HCT116 (cell line): Measurements from ENCODE around the gene LRRC3. TPM values are rescaled to one million over a fixed set of nuclear protein-coding genes. Genes with fewer than 3 reads are reported as not detected.

Experiments
- ATAC-seq: fragments of 200-7000 bp; cut with Tn5 transposase; 2 replicates; pipeline ENCODE4 v1.9.1; 2020; ENCODE audit warnings: mild to moderate bottlenecking, moderate library complexity
- BruUV-seq: library from RNA; stranded (reverse); fragments of 400-500 nt; replicated peaks from 2 replicates; lab custom pipeline; 2021; lab: Mats Ljungman, UMichigan
- CTCF ChIA-PET: fragments of 300-600 bp; sonication (Branson Sonifier 250); formaldehyde crosslinking; loops from one replicate; lab custom pipeline; 2021; ENCODE audit warnings: antibody characterized with exemption; lab: Charles Lee
- POLR2A ChIA-PET: fragments of 300-600, 350-600 bp; sonication (Branson Sonifier 250); formaldehyde crosslinking; loops from one replicate; lab custom pipeline; 2021; ENCODE audit warnings: antibody characterized with exemption; lab: Charles Lee
- RAD21 ChIA-PET, 2 experiments: fragments of 300-600 bp; sonication (Branson Sonifier 250); formaldehyde crosslinking; loops; one replicate each; lab custom pipeline; 2023; ENCODE audit warnings: low total read pairs in 2 of 2; ENCODE audit not compliant: uncharacterized antibody in 2 of 2, unreplicated experiment in 2 of 2, low non-redundant PET in 1 of 2; lab: Charles Lee
- DNase-seq: peaks from one replicate; pipeline ENCODE4 v3.0.0-alpha.2; 2010; ENCODE audit warnings: low read depth, low spot score
- H2AFZ ChIP-seq: fragments of 200-600 bp; shearing (Covaris generic), sonication (generic); 2 replicates; pipeline ENCODE4 v1.6.1; 2017; ENCODE audit warnings: low read depth, mixed run types, mixed read lengths, antibody characterized with exemption, low read length; ENCODE audit not compliant: poor library complexity, severe bottlenecking
- H3K27ac ChIP-seq: 2 replicates; pipeline ENCODE4 v1.5.1; 2012; ENCODE audit warnings: low read depth, low read length
- H3K27me3 ChIP-seq: fragments of 200-600 bp; sonication (generic); 2 replicates; pipeline ENCODE4 v1.6.1; 2016; ENCODE audit warnings: mixed run types, low read length, mixed read lengths; ENCODE audit not compliant: insufficient read depth
- H3K36me3 ChIP-seq, 2 experiments: fragments of 200-500 bp in 1 of 2; fragments of 200-600 bp in 1 of 2; sonication (Bioruptor generic) in 1 of 2; sonication (generic) in 1 of 2; 2 replicates each; pipeline versions ENCODE4 v1.5.1 to v1.6.1; 2014 to 2016; ENCODE audit warnings: low read length in 2 of 2, inconsistent platforms in 1 of 2, mixed read lengths in 1 of 2, mixed run types in 1 of 2; ENCODE audit not compliant: insufficient read depth in 2 of 2, control insufficient read depth in 1 of 2
- H3K4me1 ChIP-seq, 2 experiments: fragments of 200-600 bp in 1 of 2; sonication (generic) in 1 of 2; 2 replicates each; pipeline versions ENCODE4 v1.5.1 to v1.6.1; 2012 to 2017; ENCODE audit warnings: low read length in 2 of 2, inconsistent platforms in 1 of 2, mild to moderate bottlenecking in 1 of 2, mixed read lengths in 1 of 2, mixed run types in 1 of 2, moderate library complexity in 1 of 2; ENCODE audit not compliant: insufficient read depth in 2 of 2, control insufficient read depth in 1 of 2
- H3K4me2 ChIP-seq: fragments of 200-600 bp; sonication (generic); 2 replicates; pipeline ENCODE4 v1.6.1; 2017; ENCODE audit warnings: mixed run types, low read length, mixed read lengths
- H3K4me3 ChIP-seq, 2 experiments: fragments of 200-600 bp in 1 of 2; sonication (generic) in 1 of 2; replicated peaks in 1 of 2; 2 replicates each; pipeline ENCODE4 v1.5.1; 2011 to 2016; ENCODE audit warnings: low read length in 2 of 2, control low read depth in 1 of 2, low read depth in 1 of 2, mild to moderate bottlenecking in 1 of 2, mixed read lengths in 1 of 2, mixed run types in 1 of 2
- H3K79me2 ChIP-seq: fragments of 200-600 bp; sonication (generic); 2 replicates; pipeline ENCODE4 v1.6.1; 2017; ENCODE audit warnings: mild to moderate bottlenecking, mixed run types, low read length, moderate library complexity, mixed read lengths; ENCODE audit not compliant: insufficient read depth
- H3K9ac ChIP-seq: fragments of 200-600 bp; sonication (generic); 2 replicates; pipeline ENCODE4 v1.6.1; 2016; ENCODE audit warnings: low read length, mixed read lengths
- H3K9me2 ChIP-seq: fragments of 200-600 bp; sonication (generic), shearing (Covaris generic); 2 replicates; pipeline ENCODE4 v1.6.1; 2017; ENCODE audit warnings: mixed run types, mild to moderate bottlenecking, moderate library complexity; ENCODE audit not compliant: insufficient read depth
- H3K9me3 ChIP-seq, 2 experiments: fragments of 200-500 bp in 1 of 2; fragments of 200-600 bp in 1 of 2; sonication (Bioruptor generic) in 1 of 2; sonication (generic) in 1 of 2; 2 replicates each; pipeline ENCODE4 v1.6.1; 2014 to 2017; ENCODE audit warnings: low read length in 2 of 2, mixed read lengths in 2 of 2, inconsistent platforms in 1 of 2, low read depth in 1 of 2, mild to moderate bottlenecking in 1 of 2, mixed run types in 1 of 2, moderate library complexity in 1 of 2; ENCODE audit not compliant: control insufficient read depth in 1 of 2, insufficient read depth in 1 of 2
- H4K20me1 ChIP-seq: fragments of 200-600 bp; sonication (generic), shearing (Covaris generic); 2 replicates; pipeline ENCODE4 v1.6.1; 2017; ENCODE audit warnings: mixed run types, mild to moderate bottlenecking, moderate library complexity; ENCODE audit not compliant: insufficient read depth
- EGR1 ChIP-seq: IDR thresholded peaks from 2 replicates; pipeline ENCODE4 v1.6.1; 2012; ENCODE audit warnings: low read depth
- EZH2phosphoT487 ChIP-seq: fragments of 200-600 bp; IDR thresholded peaks from 2 replicates; pipeline ENCODE4 v1.6.1; 2018; ENCODE audit warnings: antibody characterized with exemption, borderline replicate concordance
- TCF7L2 ChIP-seq: IDR thresholded peaks from 2 replicates; pipeline ENCODE4 v1.7.0; 2011; ENCODE audit warnings: borderline replicate concordance, inconsistent platforms; ENCODE audit not compliant: insufficient read depth, insufficient read length; ENCODE audit errors: extremely low read depth
- ZFX ChIP-seq: fragments of 450-650 bp; IDR thresholded peaks from 2 replicates; pipeline ENCODE4 v1.6.1; 2017
- ZNF274 ChIP-seq: fragments of 200-500 bp; sonication (Bioruptor generic); IDR thresholded peaks from 2 replicates; pipeline ENCODE4 v1.6.1; 2014; ENCODE audit warnings: mild to moderate bottlenecking, low read depth, low read length, inconsistent platforms
- intact Hi-C: fragments of 100-400 bp; cut with micrococcal nuclease; formaldehyde crosslinking; loops from 2 replicates; pipeline ENCODE4 v1.10.0; 2022
- total RNA-seq: library from RNA; stranded (reverse); gene quantifications from one replicate; pipeline ENCODE4 v1.2.1, GENCODE V29; 2021; ENCODE audit not compliant: unreplicated experiment
- TF ChIP-seq, protein P1 (sequence below): IDR thresholded peaks from 2 replicates; pipeline ENCODE4 v1.6.1; 2012

Gene LRRC3
- total RNA-seq, 1 experiment from 2014 or later: 7.5 TPM

DNA sequence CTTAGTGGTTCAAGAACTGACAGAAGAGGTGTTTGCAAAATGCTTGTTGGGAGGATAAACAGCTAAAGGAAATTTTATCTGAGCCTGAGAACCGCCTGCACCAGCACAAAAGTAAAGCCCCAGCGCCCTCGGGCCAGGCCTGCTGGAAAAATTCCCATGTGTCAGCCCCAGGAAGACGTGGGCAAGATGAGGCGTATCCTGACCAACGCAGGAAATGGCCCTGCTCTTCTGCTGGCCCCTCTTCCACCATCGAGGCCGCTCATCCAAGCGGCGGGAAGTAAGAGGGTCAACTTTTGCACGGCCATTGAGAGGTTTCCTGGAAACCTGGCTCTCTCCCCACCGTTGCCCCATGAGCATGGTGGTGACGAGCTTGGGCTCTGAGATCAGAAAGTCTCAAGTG, 39.6 kb downstream of the LRRC3 start:
- H3K9me3 ChIP-seq: peaks cover 11 to 13% of the 10 kb centered on the region in 2 experiments; a peak in 2 of 4 replicates
- DNase-seq: no peak

DNA sequence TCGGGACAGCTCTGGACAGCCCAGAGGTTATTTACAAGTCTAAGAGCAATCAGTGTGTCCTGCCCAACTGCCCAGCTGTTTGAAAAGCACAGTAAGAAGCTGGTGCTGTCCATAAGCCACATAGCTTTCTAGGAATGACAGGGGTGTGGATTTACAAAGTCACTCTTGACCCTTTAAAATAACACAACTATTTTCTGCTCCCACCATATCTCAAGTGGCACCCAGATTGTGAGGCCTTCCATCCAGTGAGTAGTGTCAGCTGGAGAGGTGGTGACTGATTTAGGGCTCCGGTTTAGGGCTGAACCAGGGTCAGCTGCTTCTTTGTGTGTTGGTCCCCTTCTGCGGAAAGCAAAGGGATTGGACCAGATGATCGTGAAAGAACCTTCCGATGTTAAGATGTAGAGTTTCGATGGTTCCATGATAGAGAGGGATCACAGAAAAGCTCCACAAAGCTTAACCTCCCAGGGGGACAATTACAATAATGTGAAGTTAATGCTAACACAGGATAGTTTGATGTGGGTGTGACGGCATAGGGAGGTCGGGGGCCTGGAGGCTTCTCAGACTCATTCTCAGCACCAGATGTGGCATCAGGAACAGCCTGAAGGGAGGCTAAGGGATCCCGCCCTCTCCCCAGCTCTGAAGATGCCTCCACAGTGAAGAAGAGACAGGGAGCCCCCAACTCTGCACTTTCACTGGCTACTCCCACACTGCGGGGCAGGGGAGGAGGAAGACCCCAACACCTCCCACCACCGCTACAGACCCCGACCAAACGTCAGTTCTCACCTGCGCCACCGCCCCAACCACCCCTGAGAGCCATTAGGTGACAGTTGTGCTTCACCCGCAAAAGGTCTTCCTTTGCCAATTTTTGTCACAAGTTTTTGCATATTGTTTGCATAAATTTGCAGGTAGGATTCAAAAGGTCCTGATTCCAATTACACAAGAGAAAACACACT, 40.6 kb downstream of the LRRC3 start:
- POLR2A ChIA-PET: no interaction called here
- Histone ChIP-seq H3K4me3 (no peak overlapping the region), H3K27me3 (peaks cover 19% of the 10 kb centered on the region; the same call in 1 of the 2 replicates), H3K9me3 (peaks cover 11 to 13% of the 10 kb centered on the region in 2 experiments; a peak in 2 of 4 replicates), H3K79me2 (no peaks in the 10 kb centered on the region), H3K4me2 (no peak overlapping the region), H3K27ac (no peak overlapping the region), H3K9me2 (no peaks in the 10 kb centered on the region), H4K20me1 (no peaks in the 10 kb centered on the region), H3K9ac (no peak overlapping the region), H3K4me1 (no peaks in the 10 kb centered on the region), H3K36me3 (no peaks in the 10 kb centered on the region), H2AFZ (no peak overlapping the region)
- no peak for TF ChIP-seq TCF7L2
- no peak for TF ChIP-seq EGR1
- TF ChIP-seq EZH2phosphoT487: no peak
- no peak for TF ChIP-seq ZFX
- ATAC-seq (no peak), DNase-seq (no peak)
- CTCF ChIA-PET: no interaction called here
- no TSS peak for BruUV-seq
- intact Hi-C loops: no loop called here
- RAD21 ChIA-PET: no interaction called here

More for the DNA sequence above, 39.6 kb downstream of the LRRC3 start:
- ATAC-seq: no peak
- Histone ChIP-seq H2AFZ (no peak overlapping the region), H3K79me2 (no peaks in the 10 kb centered on the region), H4K20me1 (no peaks in the 10 kb centered on the region), H3K27ac (no peak overlapping the region), H3K9ac (no peak overlapping the region), H3K36me3 (no peaks in the 10 kb centered on the region), H3K4me3 (no peak overlapping the region), H3K27me3 (peaks cover 19% of the 10 kb centered on the region; the same call in 1 of the 2 replicates), H3K4me1 (no peaks in the 10 kb centered on the region), H3K4me2 (no peak overlapping the region), H3K9me2 (no peaks in the 10 kb centered on the region)
- POLR2A ChIA-PET: no interaction called here
- CTCF ChIA-PET: no interaction called here
- RAD21 ChIA-PET: no interaction called here
- intact Hi-C loops: no loop called here
- BruUV-seq: no TSS peak
- TF ChIP-seq TCF7L2 (no peak), ZFX (no peak), ZNF274 (no peak)
- TF ChIP-seq, protein P1, sequence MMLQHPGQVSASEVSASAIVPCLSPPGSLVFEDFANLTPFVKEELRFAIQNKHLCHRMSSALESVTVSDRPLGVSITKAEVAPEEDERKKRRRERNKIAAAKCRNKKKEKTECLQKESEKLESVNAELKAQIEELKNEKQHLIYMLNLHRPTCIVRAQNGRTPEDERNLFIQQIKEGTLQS: no peak
